Measurements from ENCODE around the gene SPATA33.

SPATA33 gene

DNA sequence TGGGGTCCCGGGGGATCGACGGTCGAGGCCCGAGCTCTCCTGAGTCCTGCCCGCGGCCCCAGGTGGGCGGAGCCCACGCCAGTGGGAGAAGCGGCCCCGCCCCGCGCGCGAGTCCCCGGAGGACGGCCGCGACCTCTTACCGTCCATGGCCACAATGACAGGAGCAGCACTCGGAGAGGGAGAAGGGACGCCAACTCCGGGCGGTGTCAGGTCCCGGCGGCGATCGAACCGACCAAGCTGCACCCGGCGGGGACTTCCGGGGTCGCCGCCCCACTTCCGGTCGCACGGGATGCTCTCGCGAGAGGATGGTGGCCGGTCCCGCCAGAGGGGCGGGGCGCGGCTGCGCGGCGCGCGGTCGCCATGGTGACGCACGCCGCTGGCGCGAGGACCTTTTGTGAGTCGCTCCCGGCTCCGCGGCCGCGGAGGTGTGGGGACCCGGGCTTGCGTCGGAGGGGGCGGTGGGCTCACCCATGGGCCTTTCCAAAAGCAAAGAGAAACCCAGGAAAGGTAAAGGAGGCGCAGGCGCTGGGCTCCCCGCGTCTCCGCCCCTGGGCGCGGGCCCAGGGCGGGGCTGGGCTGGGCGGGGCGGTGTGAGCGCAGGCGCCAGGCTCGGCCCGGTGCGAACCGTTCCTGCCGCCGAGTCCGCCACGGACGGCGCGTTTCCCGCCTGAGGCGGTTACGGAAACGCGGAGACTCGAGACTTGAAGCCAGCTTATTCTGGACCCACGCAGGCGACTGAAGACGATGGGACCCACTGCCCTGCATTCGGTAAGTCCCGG, at the start of gene SPATA33, which contains the start of gene CHMP1A:
SPATA33 (plus strand) TSS at position 395 of the 779 bp plus-strand sequence; CDS start at position 471, 76 bp downstream.
CHMP1A (minus strand) TSS at position 267 of the 779 bp plus-strand sequence; CDS start at position 147, 120 bp downstream.
- DNase-seq, result peak; percentile 72

DNA sequence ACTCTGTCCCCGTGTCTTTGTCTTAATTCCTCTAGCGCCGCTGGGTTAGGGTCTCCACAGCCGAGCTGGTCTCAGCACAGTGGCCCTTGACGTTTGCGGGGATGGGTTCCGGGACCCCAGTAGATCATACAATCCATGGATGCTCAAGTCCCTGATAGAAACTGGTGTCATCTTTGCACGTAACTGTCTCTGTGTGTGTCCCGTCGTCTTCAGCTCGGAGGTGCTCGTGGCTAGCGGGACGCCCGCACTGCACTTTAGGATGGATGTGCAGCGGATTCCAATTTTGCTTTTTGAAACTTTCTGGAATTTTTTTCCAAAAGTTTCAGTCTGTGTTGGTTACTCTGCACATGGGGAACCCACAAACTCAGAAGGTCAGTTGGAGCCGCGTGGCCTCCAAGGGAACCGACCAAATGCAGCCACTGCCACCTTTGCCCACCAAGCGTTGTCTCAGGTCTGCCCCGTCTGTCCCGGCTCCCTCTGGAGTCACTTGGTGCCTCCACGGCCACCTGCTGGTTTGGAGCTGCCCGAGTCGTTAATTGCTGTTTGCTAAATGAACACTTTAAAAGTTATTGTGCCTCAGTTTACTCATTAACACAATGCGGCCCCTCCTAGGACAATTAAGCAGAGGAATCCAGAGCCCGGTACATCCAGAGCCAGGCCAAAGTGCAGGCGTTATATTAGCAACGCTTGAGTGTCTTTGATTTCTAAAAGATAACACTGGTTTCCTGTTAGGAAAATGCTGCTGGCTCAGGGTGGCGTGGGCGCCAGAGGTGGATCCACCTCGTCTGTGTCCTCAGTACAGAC, 49.5 kb upstream of the SPATA33 start:
- DNase-seq, result no peak

DNA sequence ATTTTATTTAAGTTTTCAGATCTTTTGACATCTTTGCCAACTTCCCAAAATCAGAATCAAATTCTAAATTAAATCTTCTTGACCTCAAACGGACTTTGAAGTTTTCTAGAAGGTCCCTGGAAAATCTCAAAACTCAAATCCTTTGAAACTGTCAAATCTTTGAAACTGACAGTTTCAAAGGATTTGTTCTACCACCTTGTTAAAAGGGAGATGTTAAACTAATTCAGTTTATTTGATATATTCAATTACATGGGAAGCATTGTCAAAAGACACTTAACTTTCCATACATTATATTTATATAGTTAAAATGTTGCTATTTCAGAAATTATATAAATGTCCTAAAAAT, 47.6 kb upstream of the SPATA33 start:
- DNase-seq, result no peak

DNA sequence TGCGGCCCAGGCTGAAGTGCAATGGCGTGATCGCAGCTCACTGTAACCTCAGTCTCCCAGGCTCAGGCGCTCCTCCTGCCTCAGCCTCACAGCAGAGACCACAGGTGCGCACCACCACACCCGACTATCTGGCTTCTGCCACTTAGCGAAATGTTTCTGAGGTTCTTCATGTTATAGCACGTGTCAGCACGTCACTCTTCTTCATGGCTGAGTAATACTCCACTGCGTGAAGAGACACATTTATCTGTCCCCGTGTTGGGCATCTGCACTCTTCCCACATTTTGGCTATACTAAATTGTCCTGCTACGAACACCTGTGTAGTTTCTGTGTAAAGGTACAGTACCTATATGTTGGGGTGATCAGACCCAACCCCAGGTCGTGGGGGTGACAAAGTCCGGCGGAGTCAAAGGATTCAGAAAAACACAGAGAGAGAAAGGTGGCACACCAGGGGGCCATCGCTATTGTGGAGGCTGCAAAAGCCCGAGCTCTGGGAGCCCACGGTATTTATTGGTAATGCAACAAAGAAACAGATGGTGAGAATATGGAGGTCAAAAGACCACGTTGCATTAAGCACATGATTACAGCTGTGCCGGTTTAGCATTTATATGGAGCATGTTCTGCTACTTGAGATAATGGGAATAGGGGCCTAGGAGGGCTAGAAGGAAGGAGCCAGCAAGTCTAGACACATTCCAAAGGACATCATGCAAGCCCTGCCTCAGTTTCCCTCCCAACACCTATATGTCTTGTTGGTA, 45.0 kb upstream of the SPATA33 start:
- no peak for DNase-seq

GRCh38 chr16:89613231-89613953, 44.2 kb upstream of the SPATA33 start, which contains the start of gene DPEP1:
Gene DPEP1, plus strand, starts transcription at chr16:89613642. Its CDS starts 16,769 bp downstream, at chr16:89630411.
- DNase-seq, result no peak

GRCh38 chr16:89613954-89614459, 43.6 kb upstream of the SPATA33 start:
- no peak for DNase-seq

GRCh38 chr16:89615176-89615575, 42.5 kb upstream of the SPATA33 start:
- DNase-seq, result no peak

GRCh38 chr16:89615596-89616090, 42.0 kb upstream of the SPATA33 start:
- DNase-seq, result no peak

- no peak for DNase-seq
Measured at GRCh38 chr16:89616623-89617022, 41.0 kb upstream of the SPATA33 start.

- no peak for DNase-seq
Measured at GRCh38 chr16:89617036-89617435, 40.6 kb upstream of the SPATA33 start.

- DNase-seq, result no peak
Measured at GRCh38 chr16:89618109-89618998, 39.3 kb upstream of the SPATA33 start.

- DNase-seq, result no peak
Measured at GRCh38 chr16:89619840-89620239, 37.8 kb upstream of the SPATA33 start.

DNA sequence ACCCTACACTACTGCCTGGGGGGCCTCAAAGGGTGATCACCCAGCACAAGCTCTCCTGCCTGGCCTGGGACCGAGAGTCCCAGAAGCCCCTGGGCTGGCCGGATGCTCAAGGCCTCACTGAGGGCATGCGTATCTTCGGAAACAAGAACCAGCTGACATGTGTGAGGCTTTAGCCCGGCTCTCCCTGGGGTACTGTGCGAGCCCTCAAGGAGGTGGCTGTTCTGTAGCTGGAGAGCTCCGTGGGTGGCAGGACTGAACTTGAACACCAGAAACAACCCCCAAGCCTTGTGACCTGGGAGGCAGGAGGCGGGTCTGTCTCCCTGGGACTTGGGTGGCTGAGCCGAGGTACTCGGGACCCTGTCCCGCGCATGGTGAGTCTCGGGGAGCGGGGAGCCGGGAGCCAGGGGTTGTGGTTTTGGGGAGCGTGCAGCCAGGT, 37.2 kb upstream of the SPATA33 start:
- DNase-seq, result no peak

GRCh38 chr16:89621136-89621697, 36.4 kb upstream of the SPATA33 start:
- DNase-seq, result no peak

GRCh38 chr16:89621698-89622409, 35.8 kb upstream of the SPATA33 start:
- DNase-seq, result no peak

GRCh38 chr16:89623511-89624261, 34.0 kb upstream of the SPATA33 start:
- no peak for DNase-seq

GRCh38 chr16:89624777-89625761, 32.6 kb upstream of the SPATA33 start:
- no peak for DNase-seq
